HepG2 (cell line): ENCODE data around the gene ATP2A2. TPM values are rescaled to one million over a fixed set of nuclear protein-coding genes. Genes with fewer than 3 reads are reported as not detected.

Source experiments
- BRD4 ChIP-seq: sonication (generic); formaldehyde crosslinking; IDR thresholded peaks from 2 replicates; pipeline ENCODE4 v1.4.0; 2020; ENCODE audit warnings: missing genetic modification reagents
- CCDC6 ChIP-seq: sonication (generic); formaldehyde crosslinking; IDR thresholded peaks from 2 replicates; pipeline ENCODE4 v1.8.1; 2022; ENCODE audit warnings: mild to moderate bottlenecking, missing genetic modification reagents, moderate library complexity
- ETS1 ChIP-seq: sonication (generic); formaldehyde crosslinking; IDR thresholded peaks from 2 replicates; pipeline ENCODE4 v1.4.0; 2020; ENCODE audit warnings: missing genetic modification reagents
- HNRNPLL ChIP-seq: fragments of 200-400 bp; formaldehyde crosslinking; IDR thresholded peaks from 2 replicates; pipeline ENCODE4 v1.6.1; 2017; ENCODE audit warnings: mild to moderate bottlenecking, low read depth, low read length; ENCODE audit not compliant: poor library complexity, severe bottlenecking
- KAT2B ChIP-seq: fragments of 150-350 bp; IDR thresholded peaks from 2 replicates; pipeline ENCODE4 v1.6.1; 2014; ENCODE audit warnings: low read depth, low read length, borderline replicate concordance
- MAZ ChIP-seq, 2 experiments: sonication (generic) in 1 of 2; formaldehyde crosslinking in 1 of 2; IDR thresholded peaks; 2 replicates each; pipeline versions ENCODE4 v1.5.0 to v1.6.1; 2012 to 2020; ENCODE audit warnings: low read depth in 2 of 2, mild to moderate bottlenecking in 2 of 2, borderline replicate concordance in 1 of 2, improper control_type of control experiment in 1 of 2, low read length in 1 of 2, missing genetic modification reagents in 1 of 2, moderate library complexity in 1 of 2
- MXD1 ChIP-seq: sonication (generic); formaldehyde crosslinking; IDR thresholded peaks from 2 replicates; pipeline ENCODE4 v1.4.0; 2020; ENCODE audit warnings: mild to moderate bottlenecking, missing genetic modification reagents
- NCOA2 ChIP-seq: sonication (generic); formaldehyde crosslinking; IDR thresholded peaks from 2 replicates; pipeline ENCODE4 v1.8.0; 2022; ENCODE audit warnings: inconsistent platforms
- NRL ChIP-seq: sonication (generic); formaldehyde crosslinking; IDR thresholded peaks from 2 replicates; pipeline ENCODE4 v1.5.0; 2020; ENCODE audit warnings: missing genetic modification reagents, mild to moderate bottlenecking, moderate library complexity, borderline replicate concordance
- PHF8 ChIP-seq: sonication (generic); formaldehyde crosslinking; IDR thresholded peaks from 2 replicates; pipeline ENCODE4 v1.5.0; 2020; ENCODE audit warnings: missing genetic modification reagents
- POLR2AphosphoS5 ChIP-seq: IDR thresholded peaks from 2 replicates; pipeline ENCODE4 v1.6.1; 2012; ENCODE audit warnings: low read depth, low read length
- SIX4 ChIP-seq: sonication (generic); formaldehyde crosslinking; IDR thresholded peaks from 2 replicates; pipeline ENCODE4 v1.4.0; 2020; ENCODE audit warnings: missing genetic modification reagents
- SMC3 ChIP-seq: IDR thresholded peaks from 2 replicates; pipeline ENCODE4 v1.6.1; 2011; ENCODE audit warnings: low read length, improper control_type of control experiment
- SOX6 ChIP-seq, 2 experiments: fragments of 450-650 bp in 1 of 2; sonication (generic) in 1 of 2; formaldehyde crosslinking in 1 of 2; IDR thresholded peaks; 2 replicates each; pipeline versions ENCODE4 v1.4.0 to v1.6.1; 2017 to 2020; ENCODE audit warnings: antibody characterized with exemption in 1 of 2, mild to moderate bottlenecking in 1 of 2, missing genetic modification reagents in 1 of 2
- SYNCRIP ChIP-seq: fragments of 200-400 bp; formaldehyde crosslinking; IDR thresholded peaks from 2 replicates; pipeline ENCODE4 v1.6.1; 2018; ENCODE audit warnings: mild to moderate bottlenecking, low read depth, low read length; ENCODE audit not compliant: insufficient read depth
- TEAD3 ChIP-seq: optimal IDR thresholded peaks from 2 replicates; pipeline ENCODE3; 2016; ENCODE audit warnings: borderline replicate concordance
- ZBTB4 ChIP-seq: sonication (generic); formaldehyde crosslinking; IDR thresholded peaks from 2 replicates; pipeline ENCODE4 v1.4.0; 2020; ENCODE audit warnings: missing genetic modification reagents, mild to moderate bottlenecking, borderline replicate concordance
- ZC3H13 ChIP-seq: sonication (generic); formaldehyde crosslinking; IDR thresholded peaks from 2 replicates; pipeline ENCODE4 v1.8.1; 2023; ENCODE audit warnings: mild to moderate bottlenecking, missing genetic modification reagents, moderate library complexity
- ZFAT ChIP-seq: sonication (generic); formaldehyde crosslinking; conservative IDR thresholded peaks from 2 replicates; pipeline ENCODE4 v1.8.1; 2023; ENCODE audit warnings: missing genetic modification reagents, inconsistent platforms
- ZNF232 ChIP-seq: sonication (generic); formaldehyde crosslinking; IDR thresholded peaks from 2 replicates; pipeline ENCODE4 v1.4.0; 2020; ENCODE audit warnings: missing genetic modification reagents, borderline replicate concordance
- ZNF274 ChIP-seq: sonication (generic); formaldehyde crosslinking; IDR thresholded peaks from 2 replicates; pipeline ENCODE4 v1.5.1; 2020; ENCODE audit warnings: mild to moderate bottlenecking, missing genetic modification reagents
- ZNF432 ChIP-seq: sonication (generic); formaldehyde crosslinking; IDR thresholded peaks from 2 replicates; pipeline ENCODE4 v1.5.0; 2020; ENCODE audit warnings: missing genetic modification reagents, mild to moderate bottlenecking, borderline replicate concordance
- ZNF567 ChIP-seq: sonication (generic); formaldehyde crosslinking; IDR thresholded peaks from 2 replicates; pipeline ENCODE4 v1.8.1; 2023; ENCODE audit warnings: mild to moderate bottlenecking, missing genetic modification reagents, borderline replicate concordance
- ZNF768 ChIP-seq: sonication (generic); formaldehyde crosslinking; IDR thresholded peaks from 2 replicates; pipeline ENCODE4 v1.4.0; 2020; ENCODE audit warnings: missing genetic modification reagents
- ZSCAN21 ChIP-seq: sonication (generic); formaldehyde crosslinking; IDR thresholded peaks from 2 replicates; pipeline ENCODE4 v1.8.0; 2022; ENCODE audit warnings: mild to moderate bottlenecking, missing genetic modification reagents, moderate library complexity, borderline replicate concordance
- polyA plus RNA-seq, 8 experiments: library from polyadenylated mRNA; depleted of rRNA in 3 of 8; stranded (reverse) in 7 of 8; unstranded in 1 of 8; fragments of >200 nt; fragmentation: Illumina TruSeq in 4 of 8; extraction: Trizol in 4 of 8; gene quantifications; 2 replicates each; pipeline versions ENCODE4 v1.2.1 to v1.2.3, GENCODE V29; 2011 to 2016; ENCODE audit warnings: low read depth in 4 of 8, missing spikeins in 1 of 8, mixed read lengths in 1 of 8; ENCODE audit not compliant: insufficient read depth in 1 of 8
- total RNA-seq, 5 experiments: library from RNA; depleted of rRNA; stranded (reverse); fragments of >200 nt; fragmentation: Illumina TruSeq; extraction: Trizol; gene quantifications; 2 replicates each; pipeline ENCODE4 v1.2.3, GENCODE V29; 2016; ENCODE audit warnings: low read depth in 1 of 5

Gene ATP2A2
- total and polyA plus RNA-seq, 2 of the 13 experiments (the other 11 are each of a cell fraction or from before 2014, with no cell fraction given): 35.4 to 85.5 TPM

- no peak for TF ChIP-seq SOX6 (IDR thresholded peaks at IDR 0.05)
- 0 out of 2 replicates have a peak, but pooled peaks have one; percentile 18 for TF ChIP-seq SOX6 (CRISPR knock-in tag; IDR thresholded peaks at IDR 0.05)
- TF ChIP-seq HNRNPLL: peak; percentile 86
- no peak for TF ChIP-seq ZBTB4 (CRISPR knock-in tag)
- no peak for TF ChIP-seq SYNCRIP
- TF ChIP-seq NCOA2 (CRISPR knock-in tag): no peak
- no peak for TF ChIP-seq KAT2B
- TF ChIP-seq CCDC6 (CRISPR knock-in tag): peak; percentile 66
- peak; percentile 57; the same call in 1 of the 2 replicates for TF ChIP-seq BRD4 (CRISPR knock-in tag)
- peak; percentile 49; the same call in 1 of the 2 replicates for TF ChIP-seq ZNF768 (CRISPR knock-in tag)
- peak; percentile 20; the same call in 1 of the 2 replicates for TF ChIP-seq ETS1
- TF ChIP-seq NRL (CRISPR knock-in tag): peak; percentile 55; the same call in 1 of the 2 replicates
- TF ChIP-seq SIX4 (CRISPR knock-in tag): no peak
- TF ChIP-seq MXD1 (CRISPR knock-in tag): peak; percentile 68; the same call in 1 of the 2 replicates
- no peak for TF ChIP-seq SMC3
- TF ChIP-seq TEAD3 (CRISPR knock-in tag): peak; percentile 11
- no peak for TF ChIP-seq MAZ (IDR thresholded peaks at IDR 0.05; ENCODE audit: borderline replicate concordance, low read depth, low read length)
- TF ChIP-seq MAZ (CRISPR knock-in tag; IDR thresholded peaks at IDR 0.05; ENCODE audit: low read depth): peak; percentile 59
- TF ChIP-seq ZNF432: 0 out of 2 replicates have a peak, but pooled peaks have one; percentile 4
- TF ChIP-seq ZNF232 (CRISPR knock-in tag): no peak
- TF ChIP-seq ZSCAN21 (CRISPR knock-in tag): peak; percentile 55; the same call in 1 of the 2 replicates
- no peak for TF ChIP-seq ZNF274 (CRISPR knock-in tag)
- TF ChIP-seq ZNF567 (CRISPR knock-in tag): no peak
- TF ChIP-seq ZC3H13 (CRISPR knock-in tag): no peak; the same call in 1 of the 2 replicates
- peak; percentile 81 for TF ChIP-seq PHF8
- no peak for TF ChIP-seq ZFAT (CRISPR knock-in tag)
- peak; percentile 82 for TF ChIP-seq POLR2AphosphoS5
Measured at GRCh38 chr12:110280779-110281548, at the start of gene ATP2A2 (continued).
